NT2/D1 (cell line): ENCODE measurements around the gene TINAGL1.
A peak's percentile ranks its signal among the peaks of the same experiment; 100 is the strongest.

Experiments
- DNase-seq: peaks from one replicate; pipeline ENCODE4 v3.0.0-alpha.2; 2011; ENCODE audit warnings: low read depth, low spot score
- H3K27me3 ChIP-seq: 2 replicates; pipeline ENCODE4 v1.6.0; 2011; ENCODE audit warnings: mild to moderate bottlenecking; ENCODE audit not compliant: insufficient read length, insufficient read depth
- H3K36me3 ChIP-seq: 2 replicates; pipeline ENCODE4 v1.6.1; 2011; ENCODE audit warnings: mild to moderate bottlenecking, low read length, mixed read lengths; ENCODE audit not compliant: insufficient read depth, insufficient read length
- H3K4me1 ChIP-seq: 2 replicates; pipeline ENCODE4 v1.5.1; 2011; ENCODE audit not compliant: insufficient read depth, insufficient read length
- H3K4me3 ChIP-seq: 2 replicates; pipeline ENCODE4 v1.5.1; 2011; ENCODE audit warnings: low read depth; ENCODE audit not compliant: insufficient read length
- H3K9ac ChIP-seq: 2 replicates; pipeline ENCODE4 v1.6.0; 2011; ENCODE audit warnings: low read depth; ENCODE audit not compliant: insufficient read length
- H3K9me3 ChIP-seq: 2 replicates; pipeline ENCODE4 v1.5.1; 2011; ENCODE audit warnings: mild to moderate bottlenecking, low read length; ENCODE audit not compliant: insufficient read depth
- SUZ12 ChIP-seq: IDR thresholded peaks from 2 replicates; pipeline ENCODE4 v1.6.1; 2011; ENCODE audit not compliant: insufficient read length, insufficient read depth; ENCODE audit errors: extremely low read depth
- YY1 ChIP-seq: IDR thresholded peaks from 2 replicates; pipeline ENCODE4 v1.6.1; 2011; ENCODE audit not compliant: insufficient read length, insufficient read depth
- ZNF274 ChIP-seq: IDR thresholded peaks from 2 replicates; pipeline ENCODE4 v1.6.1; 2011; ENCODE audit warnings: mild to moderate bottlenecking, low read depth, low read length

Gene TINAGL1

GRCh38 chr1:31576201-31576669 is at the start of gene TINAGL1:
TINAGL1 (plus strand) TSS chr1:31576515; CDS start chr1:31577149, 634 bp downstream.
- Histone ChIP-seq H3K36me3 (no peaks in the 10 kb centered on the region), H3K4me3 (peak within 1 kb of the TSS; percentile 41), H3K27me3 (no peaks in the 10 kb centered on the region), H3K9me3 (no peaks in the 10 kb centered on the region), H3K4me1 (peaks cover 41% of the 10 kb centered on the region), H3K9ac (peak within 1 kb of the TSS; percentile 71)
- TF ChIP-seq YY1 (no peak), SUZ12 (no peak), ZNF274 (no peak)
- peak; percentile 50 for DNase-seq

GRCh38 chr1:31529999-31530684 is 46.2 kb upstream of the TINAGL1 start:
- no peak for TF ChIP-seq YY1
- TF ChIP-seq SUZ12: no peak
- no peak for TF ChIP-seq ZNF274
- H3K4me1 ChIP-seq: no peaks in the 10 kb centered on the region
- no peaks in the 10 kb centered on the region for H3K9me3 ChIP-seq
- no peaks in the 10 kb centered on the region for H3K36me3 ChIP-seq
- no peak overlapping the region for H3K4me3 ChIP-seq
- no peak for DNase-seq
- no peaks in the 10 kb centered on the region for H3K27me3 ChIP-seq
- no peak overlapping the region for H3K9ac ChIP-seq

GRCh38 chr1:31531177-31531999 is 44.9 kb upstream of the TINAGL1 start:
- Histone ChIP-seq H3K4me3 (no peak overlapping the region), H3K4me1 (no peaks in the 10 kb centered on the region)
- no peak for DNase-seq

GRCh38 chr1:31532173-31532572 is 44.1 kb upstream of the TINAGL1 start:
- Histone ChIP-seq H3K9ac (no peak overlapping the region), H3K36me3 (no peaks in the 10 kb centered on the region), H3K4me3 (no peak overlapping the region), H3K9me3 (no peaks in the 10 kb centered on the region), H3K27me3 (no peaks in the 10 kb centered on the region), H3K4me1 (no peaks in the 10 kb centered on the region)
- TF ChIP-seq ZNF274: no peak
- no peak for TF ChIP-seq SUZ12
- TF ChIP-seq YY1: no peak
- no peak for DNase-seq

More at GRCh38 chr1:31531177-31531999, 44.9 kb upstream of the TINAGL1 start:
- Histone ChIP-seq H3K9ac (no peak overlapping the region), H3K27me3 (no peaks in the 10 kb centered on the region), H3K9me3 (no peaks in the 10 kb centered on the region), H3K36me3 (no peaks in the 10 kb centered on the region)
- TF ChIP-seq ZNF274 (no peak), SUZ12 (no peak), YY1 (no peak)

- no peak for TF ChIP-seq YY1
- TF ChIP-seq ZNF274: no peak
- TF ChIP-seq SUZ12: no peak
- H3K4me3 ChIP-seq: no peak overlapping the region
- no peak for DNase-seq
- no peaks in the 10 kb centered on the region for H3K4me1 ChIP-seq
- peaks cover 7% of the 10 kb centered on the region; the same call in 1 of the 2 replicates for H3K9me3 ChIP-seq
- H3K36me3 ChIP-seq: no peaks in the 10 kb centered on the region
- peaks cover 3% of the 10 kb centered on the region for H3K27me3 ChIP-seq
- H3K9ac ChIP-seq: no peak overlapping the region
These were observed 40.8 kb upstream of the TINAGL1 start for GRCh38 chr1:31535561-31535960.

GRCh38 chr1:31539329-31539728 is 37.0 kb upstream of the TINAGL1 start:
- TF ChIP-seq SUZ12: no peak
- TF ChIP-seq YY1: no peak
- peaks cover 3% of the 10 kb centered on the region for H3K27me3 ChIP-seq
- H3K9me3 ChIP-seq: peaks cover 30% of the 10 kb centered on the region
- no peaks in the 10 kb centered on the region for H3K4me1 ChIP-seq
- DNase-seq: no peak
- no peaks in the 10 kb centered on the region for H3K36me3 ChIP-seq
- H3K9ac ChIP-seq: no peak overlapping the region
- no peak overlapping the region for H3K4me3 ChIP-seq

- Histone ChIP-seq H3K36me3 (no peaks in the 10 kb centered on the region), H3K9ac (no peak overlapping the region), H3K4me1 (no peaks in the 10 kb centered on the region), H3K27me3 (peaks cover 3% of the 10 kb centered on the region), H3K4me3 (no peak overlapping the region), H3K9me3 (peaks cover 30% of the 10 kb centered on the region)
- TF ChIP-seq YY1: no peak
- no peak for DNase-seq
These were observed 35.1 kb upstream of the TINAGL1 start for GRCh38 chr1:31541194-31541593.
